Upper lobe of left lung (tissue), 6 donors: Measurements from ENCODE around the gene PDX1. TPM values are rescaled to one million over a fixed set of nuclear protein-coding genes. Genes with fewer than 3 reads are reported as not detected.

Experiments
- ATAC-seq, 2 donors: fragments of 200-7000 bp; cut with Tn5 transposase; one replicate each; pipeline ENCODE4 v1.9.1; 2022; ENCODE audit warnings: mild to moderate bottlenecking in 2 of 2, moderate library complexity in 2 of 2; ENCODE audit not compliant: low FRiP score in 2 of 2
- DNase-seq, 2 donors: peaks; one replicate each; pipeline ENCODE4 v3.0.0-alpha.2; 2019 to 2020
- H3K27ac ChIP-seq, 4 donors: fragments of 200-600 bp; sonication (generic); one replicate each; pipeline ENCODE4 v1.5.1; 2016 to 2019
- H3K27me3 ChIP-seq, 4 donors: fragments of 200-600 bp; sonication (generic); one replicate each; pipeline ENCODE4 v1.5.1; 2017 to 2019
- H3K36me3 ChIP-seq, 4 donors: fragments of 200-600 bp; sonication (generic); one replicate each; pipeline ENCODE4 v1.5.1; 2016 to 2019
- H3K4me1 ChIP-seq, 4 donors: fragments of 200-600 bp; sonication (generic); one replicate each; pipeline ENCODE4 v1.5.1; 2018 to 2019
- H3K4me3 ChIP-seq, 4 donors: fragments of 200-600 bp; sonication (generic); one replicate each; pipeline ENCODE4 v1.5.1; 2017 to 2019; ENCODE audit warnings: mild to moderate bottlenecking in 2 of 4, moderate library complexity in 1 of 4
- H3K9me3 ChIP-seq, 4 donors: fragments of 200-600 bp; sonication (generic); one replicate each; pipeline ENCODE4 v1.5.1; 2018 to 2019
- CTCF ChIP-seq, 6 experiments: fragments of 450-650 bp in 4 of 6; fragments of 200-600 bp in 2 of 6; sonication (generic) in 2 of 6; IDR thresholded peaks; one replicate each; pipeline ENCODE4 v1.5.1; 2016 to 2019; ENCODE audit warnings: antibody characterized with exemption in 6 of 6
- EP300 ChIP-seq, 4 donors: sonication (generic); formaldehyde crosslinking; IDR thresholded peaks; one replicate each; pipeline ENCODE4 v1.5.1; 2017; ENCODE audit warnings: antibody characterized with exemption in 4 of 4, control low read depth in 2 of 4
- POLR2A ChIP-seq, 4 donors: fragments of 450-650 bp; IDR thresholded peaks; one replicate each; pipeline ENCODE4 v1.5.1; 2016 to 2017; ENCODE audit warnings: antibody characterized with exemption in 4 of 4, mild to moderate bottlenecking in 2 of 4
- POLR2AphosphoS5 ChIP-seq, 2 donors: sonication (generic); formaldehyde crosslinking; IDR thresholded peaks; one replicate each; pipeline ENCODE4 v1.5.1; 2017; ENCODE audit warnings: antibody characterized with exemption in 2 of 2
- WGBS, 2 donors: methylation state at CpG; one replicate each; pipeline ENCODE4 v1.1.5; 2017 to 2018; 5-methylcytosine and 5-hydroxymethylcytosine counted together
- small RNA-seq, 4 donors: library from RNA; depleted of rRNA; stranded (forward); fragments of <200 nt; gene quantifications; one replicate each; pipeline ENCODE3, GENCODE V24; 2016
- total RNA-seq, 6 donors: library from RNA; depleted of rRNA in 4 of 6; stranded (reverse); fragments of >200 nt in 4 of 6; gene quantifications; one replicate each; pipeline versions ENCODE4 v1.1.0 to v1.2.1, GENCODE V29; 2016 to 2021
- donor health status: DM: no; HTN: no; CAD: no; lungs with moderate emphysema.
- donor health status: DM: no; HTN: yes; CAD: no; lungs with severe emphysema.

PDX1 gene
- total RNA-seq, 6 donors from 2014 or later: not detected

GRCh38 chr13:27973961-27974662, 54.3 kb downstream of the PDX1 start:
- no peak overlapping the region for H3K27ac ChIP-seq
- 13 to 18% methylated on average over 7 of the region's 7 CpGs for WGBS, 2 donors
- peaks cover 10 to 30% (median 12%) of the 10 kb centered on the region in 4 donors for H3K4me1 ChIP-seq
- DNase-seq (no peak), ATAC-seq (no peak)
- TF ChIP-seq POLR2AphosphoS5 (IDR thresholded peaks at IDR 0.05) (no peak), CTCF (IDR thresholded peaks at IDR 0.05) (no peak), EP300 (IDR thresholded peaks at IDR 0.05) (no peak), POLR2A (IDR thresholded peaks at IDR 0.05) (no peak)
- no peak overlapping the region for H3K4me3 ChIP-seq
- no peaks in the 10 kb centered on the region for H3K36me3 ChIP-seq
- peaks cover 0 to 76% (median 39%) of the 10 kb centered on the region in 4 donors for H3K27me3 ChIP-seq
- no peaks in the 10 kb centered on the region for H3K9me3 ChIP-seq

Small RNA genes within 50 kb of the gene (small RNA-seq; reads per million reads assigned to genes)
- gene ATP5F1EP2: 0 reads per million in 4 donors

Other genes with a start within 250 kb of the PDX1 start
- not detected for gene GSX1, start 127.5 kb upstream of the PDX1 start, total RNA-seq
- under 1 TPM in 1 of 6 donors, not detected in 5; 0.14 TPM for gene CDX2, start 49.3 kb downstream of the PDX1 start, total RNA-seq
- gene URAD, start 68.7 kb downstream of the PDX1 start, total RNA-seq: under 1 TPM in 1 of 6 donors, not detected in 5; 0.27 TPM
- 1 to 10 TPM in 5 of 6 donors, under 1 TPM in 1; 0.89 to 6.3 (median 1.6) TPM for gene FLT3, start 180.6 kb downstream of the PDX1 start, total RNA-seq
- 10 to 100 TPM; 30.2 to 69.1 (median 34.1) TPM for gene PAN3, start 218.5 kb downstream of the PDX1 start, total RNA-seq